Skeletal muscle tissue (tissue), 4 donors: ENCODE measurements around the gene TTLL5. TPM values are rescaled to one million over a fixed set of nuclear protein-coding genes. Genes with fewer than 3 reads are reported as not detected.

Source experiments
- H3K27ac ChIP-seq: one replicate; pipeline ENCODE4 v1.7.0; 2013; ENCODE audit warnings: mild to moderate bottlenecking, low read depth, low read length, inconsistent platforms
- H3K27me3 ChIP-seq, 3 donors: one replicate each; pipeline ENCODE4 v1.7.0; 2013; ENCODE audit warnings: low read length in 3 of 3; ENCODE audit not compliant: control insufficient read depth in 3 of 3, insufficient read depth in 3 of 3
- H3K36me3 ChIP-seq, 3 donors: one replicate each; pipeline ENCODE4 v1.7.0; 2013; ENCODE audit warnings: low read length in 3 of 3; ENCODE audit not compliant: control insufficient read depth in 3 of 3, insufficient read depth in 3 of 3
- H3K4me1 ChIP-seq, 3 donors: one replicate each; pipeline ENCODE4 v1.7.0; 2013; ENCODE audit warnings: low read length in 3 of 3, mild to moderate bottlenecking in 3 of 3; ENCODE audit not compliant: control insufficient read depth in 3 of 3, insufficient read depth in 3 of 3
- H3K4me3 ChIP-seq, 3 donors: one replicate each; pipeline ENCODE4 v1.7.0; 2013; ENCODE audit warnings: low read length in 3 of 3
- H3K9ac ChIP-seq, 3 donors: one replicate each; pipeline ENCODE4 v1.7.0; 2013; ENCODE audit warnings: low read length in 3 of 3, mild to moderate bottlenecking in 3 of 3, moderate library complexity in 2 of 3, low read depth in 1 of 3
- H3K9me3 ChIP-seq, 3 donors: one replicate each; pipeline ENCODE4 v1.7.0; 2013; ENCODE audit warnings: low read length in 3 of 3; ENCODE audit not compliant: control insufficient read depth in 3 of 3
- total RNA-seq: library from RNA; depleted of rRNA; stranded (reverse); fragments of >200 nt; gene quantifications from one replicate; pipeline ENCODE4 v1.2.3, GENCODE V29; 2014
- donor health status: Osteomylitis.

The TTLL5 gene
- total RNA-seq, 1 donor from 2014 or later = 13.6 TPM

DNA sequence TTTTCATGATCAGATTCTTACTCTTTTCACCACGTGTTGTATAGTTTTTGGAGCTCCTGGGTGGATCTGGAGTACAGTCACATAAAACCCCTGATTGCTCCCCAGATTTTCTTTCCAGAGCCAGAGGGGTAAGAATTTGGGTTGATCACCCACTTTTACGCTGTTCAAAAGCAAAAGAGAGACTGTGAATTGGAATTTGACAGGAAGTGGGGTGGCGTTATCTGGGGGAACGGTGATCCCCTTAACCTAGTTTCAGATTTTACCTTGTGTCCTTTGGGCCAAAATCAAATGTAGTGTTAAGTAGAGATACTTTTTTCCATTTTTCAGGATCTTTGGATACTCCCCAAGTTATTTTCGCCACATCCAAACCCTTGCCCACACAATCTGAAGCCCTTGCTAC, 245.2 kb downstream of the TTLL5 start:
- H3K4me1 ChIP-seq = peaks cover 26 to 34% (median 27%) of the 10 kb centered on the region in 3 donors
- no peaks in the 10 kb centered on the region for H3K27me3 ChIP-seq
- no peak overlapping the region for H3K4me3 ChIP-seq
- H3K36me3 ChIP-seq = peaks cover 0 to 6% (median 0%) of the 10 kb centered on the region in 3 donors
- H3K9ac ChIP-seq = no peak overlapping the region
- no peaks in the 10 kb centered on the region for H3K9me3 ChIP-seq
- no peak overlapping the region for H3K27ac ChIP-seq

GRCh38 chr14:75906680-75907280, 245.7 kb downstream of the TTLL5 start:
- peaks cover 0 to 6% (median 0%) of the 10 kb centered on the region in 3 donors for H3K36me3 ChIP-seq
- H3K27ac ChIP-seq = no peak overlapping the region

DNA sequence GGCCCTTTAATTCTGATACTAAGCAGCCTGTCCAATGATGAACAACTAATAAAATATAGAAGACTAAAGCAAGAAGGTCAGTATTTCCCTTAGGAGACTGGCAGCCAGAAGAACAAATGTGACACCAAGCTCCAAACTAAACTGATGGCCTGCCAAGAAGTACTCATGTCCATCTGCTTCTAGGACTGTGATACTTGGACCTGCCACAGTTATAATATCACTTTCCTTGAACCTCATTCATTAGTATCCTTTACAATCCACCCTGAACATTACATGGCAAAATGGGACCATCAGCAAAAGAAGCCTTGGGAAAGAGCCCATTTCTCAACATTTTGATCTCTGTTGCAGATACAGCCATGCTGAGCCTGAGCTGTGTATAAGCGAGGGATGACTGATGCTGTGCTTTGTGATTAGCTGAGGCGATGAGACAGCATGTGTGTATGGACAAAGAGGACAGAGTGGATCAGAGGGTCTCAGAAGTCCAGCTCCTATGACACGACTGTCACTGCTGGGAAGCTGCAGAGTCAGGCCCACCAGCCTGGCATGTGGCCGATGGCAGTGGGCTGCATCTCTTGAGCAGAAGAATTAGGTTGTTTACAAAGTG, 246.8 kb downstream of the TTLL5 start:
- no peaks in the 10 kb centered on the region for H3K27me3 ChIP-seq
- no peaks in the 10 kb centered on the region for H3K36me3 ChIP-seq
- no peaks in the 10 kb centered on the region for H3K9me3 ChIP-seq
- H3K4me3 ChIP-seq = no peak overlapping the region
- H3K9ac ChIP-seq = no peak overlapping the region
- H3K4me1 ChIP-seq = peaks cover 26 to 34% (median 27%) of the 10 kb centered on the region in 3 donors
- H3K27ac ChIP-seq = no peak overlapping the region

More at GRCh38 chr14:75906680-75907280, 245.7 kb downstream of the TTLL5 start:
- Histone ChIP-seq H3K4me3 (no peak overlapping the region), H3K27me3 (no peaks in the 10 kb centered on the region), H3K9ac (no peak overlapping the region), H3K4me1 (peaks cover 26 to 34% (median 27%) of the 10 kb centered on the region in 3 donors), H3K9me3 (no peaks in the 10 kb centered on the region)

- Histone ChIP-seq H3K27ac (no peak overlapping the region), H3K4me3 (no peak overlapping the region), H3K9me3 (no peaks in the 10 kb centered on the region), H3K36me3 (no peaks in the 10 kb centered on the region), H3K27me3 (no peaks in the 10 kb centered on the region), H3K4me1 (peaks cover 26 to 34% (median 27%) of the 10 kb centered on the region in 3 donors), H3K9ac (no peak overlapping the region)
Measured at GRCh38 chr14:75909630-75910029, 248.6 kb downstream of the TTLL5 start.

DNA sequence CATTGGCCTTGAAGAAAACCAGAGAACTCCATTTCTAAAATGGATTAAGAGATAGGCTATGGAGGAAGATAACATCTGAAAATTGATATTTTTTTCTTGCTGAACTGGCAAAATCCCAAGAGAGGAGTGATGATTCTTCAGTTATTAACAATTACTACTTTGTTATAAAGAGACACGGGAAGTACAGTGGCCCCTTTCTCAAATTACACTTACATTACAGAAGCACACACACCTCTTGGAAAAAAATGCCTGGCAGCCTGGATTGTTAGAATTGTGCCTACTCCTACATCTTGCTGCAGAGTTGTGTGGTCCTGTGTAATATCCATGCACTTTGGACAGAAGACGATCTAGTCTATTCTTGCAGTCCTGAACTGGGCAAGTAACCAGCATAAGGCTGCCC, 249.0 kb downstream of the TTLL5 start:
- Histone ChIP-seq H3K4me1 (peaks cover 26 to 33% (median 27%) of the 10 kb centered on the region in 3 donors), H3K36me3 (no peaks in the 10 kb centered on the region), H3K4me3 (no peak overlapping the region), H3K27me3 (no peaks in the 10 kb centered on the region), H3K9ac (no peak overlapping the region), H3K9me3 (no peaks in the 10 kb centered on the region), H3K27ac (no peak overlapping the region)

GRCh38 chr14:75911883-75912282, 250.8 kb downstream of the TTLL5 start:
- Histone ChIP-seq H3K9ac (no peak overlapping the region), H3K36me3 (no peaks in the 10 kb centered on the region), H3K27ac (no peak overlapping the region), H3K27me3 (no peaks in the 10 kb centered on the region), H3K4me3 (no peak overlapping the region), H3K4me1 (peaks cover 17 to 22% (median 21%) of the 10 kb centered on the region in 3 donors), H3K9me3 (no peaks in the 10 kb centered on the region)

DNA sequence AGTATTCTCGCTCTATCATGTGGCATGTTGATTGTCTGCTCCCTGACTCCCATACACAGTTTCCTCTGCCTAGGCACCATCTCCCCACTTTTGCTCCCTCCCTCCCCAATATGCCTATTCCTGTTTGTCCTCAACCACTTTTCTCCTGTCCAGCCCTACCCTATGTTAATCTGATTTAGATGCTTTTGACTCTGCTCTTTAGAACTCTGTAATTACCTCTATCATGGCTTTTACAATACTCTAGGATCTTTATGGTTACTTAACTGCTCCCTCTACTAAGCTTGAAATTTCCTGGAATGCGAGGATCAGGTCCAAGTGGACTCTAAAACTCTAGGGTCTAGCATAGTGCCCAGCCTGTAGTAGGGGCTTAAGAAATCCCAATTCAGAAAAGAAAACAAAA, 252.1 kb downstream of the TTLL5 start:
- Histone ChIP-seq H3K4me3 (no peak overlapping the region), H3K27me3 (no peaks in the 10 kb centered on the region), H3K36me3 (no peaks in the 10 kb centered on the region), H3K4me1 (peaks cover 7 to 11% (median 8%) of the 10 kb centered on the region in 3 donors), H3K9ac (no peak overlapping the region), H3K9me3 (no peaks in the 10 kb centered on the region), H3K27ac (no peak overlapping the region)

GRCh38 chr14:75915045-75915444, 254.0 kb downstream of the TTLL5 start:
- H3K27me3 ChIP-seq = no peaks in the 10 kb centered on the region
- no peak overlapping the region for H3K9ac ChIP-seq
- no peak overlapping the region for H3K27ac ChIP-seq
- H3K4me1 ChIP-seq = peaks cover 3 to 5% (median 4%) of the 10 kb centered on the region in 3 donors
- no peak overlapping the region for H3K4me3 ChIP-seq
- H3K9me3 ChIP-seq = no peaks in the 10 kb centered on the region
- no peaks in the 10 kb centered on the region for H3K36me3 ChIP-seq

DNA sequence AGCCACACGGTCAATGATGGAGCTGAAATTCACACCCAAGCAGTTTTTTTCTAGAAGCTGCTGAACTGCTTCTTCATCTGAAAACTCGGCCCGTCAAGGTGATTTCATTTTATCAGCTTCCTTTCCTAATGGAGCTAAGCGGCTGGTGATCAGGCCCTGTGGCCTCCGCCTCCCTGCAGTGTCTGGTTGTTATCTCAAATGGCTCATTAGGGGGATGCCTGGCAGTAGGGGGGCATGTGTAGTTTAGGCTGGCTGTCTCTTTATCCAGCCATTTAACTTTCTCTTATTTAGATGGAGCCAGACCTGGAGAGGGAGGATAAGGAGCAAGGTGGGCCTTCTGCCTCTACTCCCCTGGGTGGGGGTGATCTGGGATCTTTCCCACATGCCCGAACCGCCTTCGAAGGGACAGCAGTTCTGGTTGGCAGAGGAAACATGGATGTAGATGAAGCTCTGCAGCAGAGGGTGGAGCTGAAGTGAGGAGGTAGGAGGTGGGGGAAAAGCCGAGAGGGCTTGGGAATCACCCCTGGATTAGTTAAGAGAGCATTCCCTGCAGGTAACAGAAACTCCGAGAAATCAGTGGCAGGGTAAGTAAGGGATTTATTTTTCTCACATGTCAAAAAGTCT, 256.4 kb downstream of the TTLL5 start:
- Histone ChIP-seq H3K4me1 (peaks cover 0 to 3% (median 0%) of the 10 kb centered on the region in 3 donors), H3K36me3 (no peaks in the 10 kb centered on the region), H3K9me3 (no peaks in the 10 kb centered on the region), H3K27ac (no peak overlapping the region), H3K9ac (no peak overlapping the region), H3K27me3 (no peaks in the 10 kb centered on the region), H3K4me3 (no peak overlapping the region)

DNA sequence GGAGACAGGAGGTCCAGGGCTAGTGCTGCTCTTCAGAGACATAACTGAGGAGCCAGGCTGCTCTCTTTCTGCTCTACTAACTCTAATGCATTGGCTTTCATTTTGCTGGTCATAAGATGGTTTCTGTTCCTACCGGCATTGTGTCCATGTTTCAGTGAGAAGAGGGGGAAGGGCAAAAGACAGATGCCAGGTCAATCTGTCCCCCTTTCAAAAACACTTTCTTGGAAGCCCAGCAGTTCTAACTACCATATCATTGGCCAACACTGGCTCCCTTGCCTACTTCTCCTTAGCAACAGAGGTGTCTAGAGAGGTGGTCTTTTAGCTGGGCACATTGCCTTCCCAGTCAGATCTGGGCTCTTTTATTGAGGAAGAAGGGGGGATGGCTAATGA, 256.9 kb downstream of the TTLL5 start:
- no peak overlapping the region for H3K27ac ChIP-seq

More for the DNA sequence above, 256.9 kb downstream of the TTLL5 start:
- Histone ChIP-seq H3K4me1 (peaks cover 0 to 3% (median 0%) of the 10 kb centered on the region in 3 donors), H3K9ac (no peak overlapping the region), H3K9me3 (no peaks in the 10 kb centered on the region), H3K27me3 (no peaks in the 10 kb centered on the region), H3K4me3 (no peak overlapping the region), H3K36me3 (no peaks in the 10 kb centered on the region)
